Gastrocnemius medialis (tissue), 4 donors: ENCODE measurements around the gene RAD50.

ENCODE experiments used
- CTCF ChIP-seq, 5 experiments: fragments of 450-650 bp in 3 of 5; fragments of 200-600 bp in 2 of 5; sonication (generic) in 2 of 5; IDR thresholded peaks in 4 of 5; conservative IDR thresholded peaks in 1 of 5; 1 replicate in 4 of 5; 2 replicates in 1 of 5; pipeline ENCODE4 v1.5.1; 2016 to 2019; ENCODE audit warnings: antibody characterized with exemption in 5 of 5, mild to moderate bottlenecking in 3 of 5, moderate library complexity in 3 of 5
- POLR2A ChIP-seq, 2 donors: fragments of 450-650 bp; IDR thresholded peaks; one replicate each; pipeline ENCODE4 v1.6.1; 2017; ENCODE audit warnings: antibody characterized with exemption in 2 of 2, mild to moderate bottlenecking in 2 of 2, moderate library complexity in 2 of 2

DNA sequence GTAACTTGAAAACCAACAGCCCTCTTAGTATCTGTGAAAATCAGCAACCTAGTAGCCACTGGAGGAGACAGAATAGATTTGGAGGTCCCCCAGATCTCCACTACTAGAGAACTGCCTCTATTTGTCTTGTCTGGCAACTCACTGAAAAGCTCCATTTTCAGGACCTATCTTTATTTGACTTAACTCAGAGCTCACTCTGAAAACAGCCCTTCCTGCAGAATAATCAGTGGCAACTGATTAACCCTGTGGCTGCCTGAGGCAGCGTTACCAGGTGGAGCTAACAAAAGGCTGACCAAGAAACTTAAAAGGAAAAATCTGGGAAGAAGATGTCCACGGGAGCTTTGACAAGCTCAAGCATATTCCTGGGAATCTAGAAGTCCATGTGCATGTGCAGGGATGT lies 90.7 kb downstream of the RAD50 start:
- TF ChIP-seq CTCF (IDR thresholded peaks at IDR 0.05 in 4 of 5, conservative IDR thresholded peaks at IDR 0.05 in 1 of 5) (no peak), POLR2A (IDR thresholded peaks at IDR 0.05) (no peak)
